SK-N-SH treated with all-trans-retinoic acid at 6 μM for 48 hours (cell line): Measurements from ENCODE around the gene BCORL1.

Experiments
- ATAC-seq: fragments of 200-7000 bp; cut with Tn5 transposase; 3 replicates; pipeline ENCODE4 v1.9.1; 2020; ENCODE audit warnings: mild to moderate bottlenecking, moderate library complexity
- BACH2 ChIP-seq: fragments of 250-450 bp; sonication (Bioruptor Pico); IDR thresholded peaks from 2 replicates; pipeline ENCODE4 v1.9.0; 2021; ENCODE audit warnings: mild to moderate bottlenecking, borderline replicate concordance
- CSDC2 ChIP-seq: fragments of 250-450 bp; sonication (Bioruptor Pico); IDR thresholded peaks from 2 replicates; pipeline ENCODE4 v1.5.0; 2020; ENCODE audit warnings: mild to moderate bottlenecking, moderate library complexity
- ESRRG ChIP-seq: fragments of 250-450 bp; sonication (Bioruptor Pico); IDR thresholded peaks from 2 replicates; pipeline ENCODE4 v1.6.1; 2021; ENCODE audit warnings: mild to moderate bottlenecking
- GLIS3 ChIP-seq: fragments of 250-450 bp; sonication (Bioruptor Pico); IDR thresholded peaks from 2 replicates; pipeline ENCODE4 v1.5.0; 2020; ENCODE audit warnings: mild to moderate bottlenecking, moderate library complexity
- ISL1 ChIP-seq: fragments of 250-450 bp; sonication (Bioruptor Pico); IDR thresholded peaks from 2 replicates; pipeline ENCODE4 v2.1.2; 2022; ENCODE audit warnings: mild to moderate bottlenecking, moderate library complexity
- OSR1 ChIP-seq: fragments of 250-450 bp; sonication (Bioruptor Pico); IDR thresholded peaks from 2 replicates; pipeline ENCODE4 v1.8.0; 2022; ENCODE audit warnings: moderate library complexity, mild to moderate bottlenecking, inconsistent platforms
- PPARA ChIP-seq: fragments of 250-450 bp; sonication (Bioruptor Pico); IDR thresholded peaks from 2 replicates; pipeline ENCODE4 v1.5.0; 2020; ENCODE audit warnings: mild to moderate bottlenecking, borderline replicate concordance
- RARB ChIP-seq: fragments of 250-450 bp; sonication (Bioruptor Pico); IDR thresholded peaks from 2 replicates; pipeline ENCODE4 v1.8.0; 2021; ENCODE audit warnings: mild to moderate bottlenecking, moderate library complexity
- SNAI2 ChIP-seq: fragments of 250-450 bp; sonication (Bioruptor Pico); IDR thresholded peaks from 2 replicates; pipeline ENCODE4 v1.5.0; 2020; ENCODE audit warnings: mild to moderate bottlenecking, moderate library complexity
- TOX ChIP-seq: fragments of 250-450 bp; sonication (Bioruptor Pico); IDR thresholded peaks from 2 replicates; pipeline ENCODE4 v1.8.0; 2021; ENCODE audit warnings: mild to moderate bottlenecking, moderate library complexity, borderline replicate concordance
- ZFP3 ChIP-seq: fragments of 250-450 bp; sonication (Bioruptor Pico); IDR thresholded peaks from 2 replicates; pipeline ENCODE4 v1.5.0; 2020; ENCODE audit warnings: mild to moderate bottlenecking, moderate library complexity
- ZFP30 ChIP-seq: fragments of 450-650 bp; formaldehyde crosslinking; IDR thresholded peaks from 2 replicates; pipeline ENCODE4 v1.5.0; 2022; ENCODE audit warnings: mild to moderate bottlenecking, moderate library complexity
- ZNF565 ChIP-seq: fragments of 450-650 bp; formaldehyde crosslinking; conservative IDR thresholded peaks from 2 replicates; pipeline ENCODE4 v1.5.0; 2020; ENCODE audit warnings: low read depth, mild to moderate bottlenecking, moderate library complexity
- ZNF70 ChIP-seq: fragments of 450-650 bp; formaldehyde crosslinking; IDR thresholded peaks from 2 replicates; pipeline ENCODE4 v1.5.0; 2020; ENCODE audit warnings: mild to moderate bottlenecking, moderate library complexity
- ZNF8 ChIP-seq: fragments of 450-650 bp; formaldehyde crosslinking; IDR thresholded peaks from 2 replicates; pipeline ENCODE4 v1.5.0; 2020; ENCODE audit warnings: mild to moderate bottlenecking, moderate library complexity
- TF ChIP-seq, protein P1 (sequence below): fragments of 250-450 bp; sonication (Bioruptor Pico); IDR thresholded peaks from 2 replicates; pipeline ENCODE4 v1.5.1; 2021; ENCODE audit warnings: mild to moderate bottlenecking, moderate library complexity
- TF ChIP-seq, protein P2 (sequence below): fragments of 250-450 bp; sonication (Bioruptor Pico); IDR thresholded peaks from 2 replicates; pipeline ENCODE4 v1.5.1; 2020; ENCODE audit warnings: low read depth, mild to moderate bottlenecking, moderate library complexity
- TF ChIP-seq, protein P3 (sequence below): fragments of 250-450 bp; sonication (Bioruptor Pico); IDR thresholded peaks from 2 replicates; pipeline ENCODE4 v1.8.0; 2020; ENCODE audit warnings: mild to moderate bottlenecking, moderate library complexity, borderline replicate concordance
- TF ChIP-seq, protein P4 (sequence below): fragments of 250-450 bp; sonication (Bioruptor Pico); IDR thresholded peaks from 2 replicates; pipeline ENCODE4 v1.8.0; 2021; ENCODE audit warnings: low read depth, mild to moderate bottlenecking, moderate library complexity, borderline replicate concordance
- TF ChIP-seq, protein P5 (sequence below): fragments of 250-450 bp; sonication (Bioruptor Pico); IDR thresholded peaks from 2 replicates; pipeline ENCODE4 v1.5.0; 2020; ENCODE audit warnings: mild to moderate bottlenecking, moderate library complexity

Gene BCORL1

DNA sequence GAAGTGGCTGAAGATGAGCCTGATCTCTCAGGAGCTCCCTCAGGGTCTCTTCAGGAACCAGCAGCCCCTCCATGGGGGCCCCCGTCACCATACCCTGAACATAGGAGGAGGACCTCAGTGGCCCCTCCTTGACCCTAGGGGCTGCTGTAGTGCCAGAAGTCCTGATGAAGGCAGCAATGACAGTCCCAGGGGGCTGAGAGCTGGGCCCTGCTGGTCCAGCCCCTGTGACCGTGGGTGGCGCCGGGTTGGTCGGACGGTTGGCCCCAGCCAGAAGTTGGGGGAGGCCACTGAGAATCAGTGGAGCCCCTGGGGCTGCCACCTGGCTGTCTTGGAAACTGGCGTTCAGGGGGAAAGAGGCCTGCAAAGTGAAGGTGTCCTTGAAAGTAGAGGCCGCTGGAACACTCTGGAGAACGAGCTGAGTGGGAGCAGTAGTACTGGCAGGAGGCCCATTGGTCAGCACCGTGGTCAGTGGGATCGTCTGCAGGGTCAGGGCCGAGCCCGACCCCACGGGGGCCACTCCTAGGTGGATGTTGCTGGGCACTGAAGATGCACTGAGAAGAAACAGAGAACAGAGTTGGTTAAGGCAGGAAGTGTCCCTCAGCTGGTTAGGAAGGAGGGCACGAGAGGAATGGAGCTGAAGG, 84.7 kb downstream of the BCORL1 start (continued):
- TF ChIP-seq, protein P1, sequence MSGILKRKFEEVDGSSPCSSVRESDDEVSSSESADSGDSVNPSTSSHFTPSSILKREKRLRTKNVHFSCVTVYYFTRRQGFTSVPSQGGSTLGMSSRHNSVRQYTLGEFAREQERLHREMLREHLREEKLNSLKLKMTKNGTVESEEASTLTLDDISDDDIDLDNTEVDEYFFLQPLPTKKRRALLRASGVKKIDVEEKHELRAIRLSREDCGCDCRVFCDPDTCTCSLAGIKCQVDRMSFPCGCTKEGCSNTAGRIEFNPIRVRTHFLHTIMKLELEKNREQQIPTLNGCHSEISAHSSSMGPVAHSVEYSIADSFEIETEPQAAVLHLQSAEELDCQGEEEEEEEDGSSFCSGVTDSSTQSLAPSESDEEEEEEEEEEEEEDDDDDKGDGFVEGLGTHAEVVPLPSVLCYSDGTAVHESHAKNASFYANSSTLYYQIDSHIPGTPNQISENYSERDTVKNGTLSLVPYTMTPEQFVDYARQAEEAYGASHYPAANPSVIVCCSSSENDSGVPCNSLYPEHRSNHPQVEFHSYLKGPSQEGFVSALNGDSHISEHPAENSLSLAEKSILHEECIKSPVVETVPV = no peak

DNA sequence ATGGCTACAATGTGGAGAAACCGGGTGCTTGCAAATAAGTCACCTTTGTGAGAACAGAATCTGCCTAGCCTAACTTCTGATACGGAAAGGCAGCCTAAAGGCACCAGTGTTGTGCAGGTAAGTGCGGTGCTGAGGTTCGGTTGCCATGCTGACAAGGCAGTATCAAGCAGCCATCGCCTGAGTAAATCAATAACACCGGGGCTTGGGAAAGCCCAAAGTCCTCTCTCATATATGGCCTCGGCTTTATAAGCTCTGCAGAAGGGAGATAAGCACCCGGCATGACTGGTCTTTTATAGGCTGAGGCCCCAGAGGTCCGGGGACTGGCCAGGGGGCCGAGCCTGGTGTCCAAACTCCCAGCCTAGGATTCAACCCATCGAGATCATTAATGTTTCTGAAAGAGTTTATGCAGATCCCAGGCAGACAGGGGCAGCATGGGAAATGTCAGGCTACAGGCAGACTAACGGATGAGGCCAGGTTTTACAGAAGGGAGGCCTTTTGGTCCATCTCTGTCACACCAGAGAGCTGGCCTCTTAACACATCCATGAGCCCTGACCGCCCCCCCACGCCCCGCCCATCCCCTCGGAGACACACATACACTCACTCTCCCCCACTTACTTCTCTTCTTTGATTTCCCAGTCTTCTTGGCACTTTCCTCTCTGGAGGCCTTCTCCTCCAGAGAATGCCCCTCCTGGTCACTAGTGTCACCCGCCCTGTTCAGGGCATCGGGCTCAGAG, 89.3 kb downstream of the BCORL1 start:
- TF ChIP-seq BACH2 (CRISPR knock-in tag) = no peak
- no peak for TF ChIP-seq ZFP30 (CRISPR knock-in tag)
- no peak for TF ChIP-seq ESRRG
- no peak for TF ChIP-seq ZNF565 (CRISPR knock-in tag)
- no peak for TF ChIP-seq OSR1 (CRISPR knock-in tag)
- TF ChIP-seq, protein P1 = no peak
- TF ChIP-seq, protein P2, sequence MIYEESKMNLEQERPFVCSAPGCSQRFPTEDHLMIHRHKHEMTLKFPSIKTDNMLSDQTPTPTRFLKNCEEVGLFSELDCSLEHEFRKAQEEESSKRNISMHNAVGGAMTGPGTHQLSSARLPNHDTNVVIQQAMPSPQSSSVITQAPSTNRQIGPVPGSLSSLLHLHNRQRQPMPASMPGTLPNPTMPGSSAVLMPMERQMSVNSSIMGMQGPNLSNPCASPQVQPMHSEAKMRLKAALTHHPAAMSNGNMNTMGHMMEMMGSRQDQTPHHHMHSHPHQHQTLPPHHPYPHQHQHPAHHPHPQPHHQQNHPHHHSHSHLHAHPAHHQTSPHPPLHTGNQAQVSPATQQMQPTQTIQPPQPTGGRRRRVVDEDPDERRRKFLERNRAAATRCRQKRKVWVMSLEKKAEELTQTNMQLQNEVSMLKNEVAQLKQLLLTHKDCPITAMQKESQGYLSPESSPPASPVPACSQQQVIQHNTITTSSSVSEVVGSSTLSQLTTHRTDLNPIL (CRISPR knock-in tag) = no peak
- TF ChIP-seq PPARA (CRISPR knock-in tag) = no peak
- TF ChIP-seq RARB (CRISPR knock-in tag) = no peak
- TF ChIP-seq, protein P3, sequence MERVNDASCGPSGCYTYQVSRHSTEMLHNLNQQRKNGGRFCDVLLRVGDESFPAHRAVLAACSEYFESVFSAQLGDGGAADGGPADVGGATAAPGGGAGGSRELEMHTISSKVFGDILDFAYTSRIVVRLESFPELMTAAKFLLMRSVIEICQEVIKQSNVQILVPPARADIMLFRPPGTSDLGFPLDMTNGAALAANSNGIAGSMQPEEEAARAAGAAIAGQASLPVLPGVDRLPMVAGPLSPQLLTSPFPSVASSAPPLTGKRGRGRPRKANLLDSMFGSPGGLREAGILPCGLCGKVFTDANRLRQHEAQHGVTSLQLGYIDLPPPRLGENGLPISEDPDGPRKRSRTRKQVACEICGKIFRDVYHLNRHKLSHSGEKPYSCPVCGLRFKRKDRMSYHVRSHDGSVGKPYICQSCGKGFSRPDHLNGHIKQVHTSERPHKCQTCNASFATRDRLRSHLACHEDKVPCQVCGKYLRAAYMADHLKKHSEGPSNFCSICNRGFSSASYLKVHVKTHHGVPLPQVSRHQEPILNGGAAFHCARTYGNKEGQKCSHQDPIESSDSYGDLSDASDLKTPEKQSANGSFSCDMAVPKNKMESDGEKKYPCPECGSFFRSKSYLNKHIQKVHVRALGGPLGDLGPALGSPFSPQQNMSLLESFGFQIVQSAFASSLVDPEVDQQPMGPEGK (CRISPR knock-in tag) = no peak
- TF ChIP-seq, protein P4, sequence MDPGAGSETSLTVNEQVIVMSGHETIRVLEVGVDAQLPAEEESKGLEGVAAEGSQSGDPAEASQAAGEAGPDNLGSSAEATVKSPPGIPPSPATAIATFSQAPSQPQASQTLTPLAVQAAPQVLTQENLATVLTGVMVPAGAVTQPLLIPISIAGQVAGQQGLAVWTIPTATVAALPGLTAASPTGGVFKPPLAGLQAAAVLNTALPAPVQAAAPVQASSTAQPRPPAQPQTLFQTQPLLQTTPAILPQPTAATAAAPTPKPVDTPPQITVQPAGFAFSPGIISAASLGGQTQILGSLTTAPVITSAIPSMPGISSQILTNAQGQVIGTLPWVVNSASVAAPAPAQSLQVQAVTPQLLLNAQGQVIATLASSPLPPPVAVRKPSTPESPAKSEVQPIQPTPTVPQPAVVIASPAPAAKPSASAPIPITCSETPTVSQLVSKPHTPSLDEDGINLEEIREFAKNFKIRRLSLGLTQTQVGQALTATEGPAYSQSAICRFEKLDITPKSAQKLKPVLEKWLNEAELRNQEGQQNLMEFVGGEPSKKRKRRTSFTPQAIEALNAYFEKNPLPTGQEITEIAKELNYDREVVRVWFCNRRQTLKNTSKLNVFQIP = no peak
- no peak for TF ChIP-seq ZFP3 (CRISPR knock-in tag)
- TF ChIP-seq SNAI2 (CRISPR knock-in tag) = no peak
- TF ChIP-seq GLIS3 (CRISPR knock-in tag) = no peak
- TF ChIP-seq CSDC2 (CRISPR knock-in tag) = no peak
- TF ChIP-seq ZNF8 (CRISPR knock-in tag) = no peak
- no peak for TF ChIP-seq ZNF70 (CRISPR knock-in tag)
- TF ChIP-seq, protein P5, sequence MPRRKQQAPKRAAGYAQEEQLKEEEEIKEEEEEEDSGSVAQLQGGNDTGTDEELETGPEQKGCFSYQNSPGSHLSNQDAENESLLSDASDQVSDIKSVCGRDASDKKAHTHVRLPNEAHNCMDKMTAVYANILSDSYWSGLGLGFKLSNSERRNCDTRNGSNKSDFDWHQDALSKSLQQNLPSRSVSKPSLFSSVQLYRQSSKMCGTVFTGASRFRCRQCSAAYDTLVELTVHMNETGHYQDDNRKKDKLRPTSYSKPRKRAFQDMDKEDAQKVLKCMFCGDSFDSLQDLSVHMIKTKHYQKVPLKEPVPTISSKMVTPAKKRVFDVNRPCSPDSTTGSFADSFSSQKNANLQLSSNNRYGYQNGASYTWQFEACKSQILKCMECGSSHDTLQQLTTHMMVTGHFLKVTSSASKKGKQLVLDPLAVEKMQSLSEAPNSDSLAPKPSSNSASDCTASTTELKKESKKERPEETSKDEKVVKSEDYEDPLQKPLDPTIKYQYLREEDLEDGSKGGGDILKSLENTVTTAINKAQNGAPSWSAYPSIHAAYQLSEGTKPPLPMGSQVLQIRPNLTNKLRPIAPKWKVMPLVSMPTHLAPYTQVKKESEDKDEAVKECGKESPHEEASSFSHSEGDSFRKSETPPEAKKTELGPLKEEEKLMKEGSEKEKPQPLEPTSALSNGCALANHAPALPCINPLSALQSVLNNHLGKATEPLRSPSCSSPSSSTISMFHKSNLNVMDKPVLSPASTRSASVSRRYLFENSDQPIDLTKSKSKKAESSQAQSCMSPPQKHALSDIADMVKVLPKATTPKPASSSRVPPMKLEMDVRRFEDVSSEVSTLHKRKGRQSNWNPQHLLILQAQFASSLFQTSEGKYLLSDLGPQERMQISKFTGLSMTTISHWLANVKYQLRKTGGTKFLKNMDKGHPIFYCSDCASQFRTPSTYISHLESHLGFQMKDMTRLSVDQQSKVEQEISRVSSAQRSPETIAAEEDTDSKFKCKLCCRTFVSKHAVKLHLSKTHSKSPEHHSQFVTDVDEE = no peak
- no peak for TF ChIP-seq TOX (CRISPR knock-in tag)
- ATAC-seq = no peak

DNA sequence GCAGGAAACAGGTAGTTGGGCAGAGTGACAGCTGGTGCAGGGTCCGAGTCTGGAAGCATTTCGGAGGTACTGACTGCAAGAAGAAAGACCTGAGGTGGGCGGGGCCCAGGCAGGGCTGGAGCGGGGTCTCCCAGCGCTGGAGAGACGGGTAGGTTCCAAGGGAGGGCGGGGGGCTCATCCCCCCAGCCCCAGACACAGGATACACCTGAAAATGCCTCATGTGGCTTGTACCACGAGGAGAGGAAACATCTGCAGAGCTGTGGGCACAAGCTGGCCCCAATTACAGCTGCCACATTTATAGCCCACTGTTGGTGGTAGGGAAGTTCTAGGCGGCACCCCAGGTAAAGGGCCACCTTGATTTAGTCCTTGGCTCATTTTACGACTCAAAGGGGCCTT, 89.9 kb downstream of the BCORL1 start:
- TF ChIP-seq, protein P5 = no peak
- TF ChIP-seq ZFP3 (CRISPR knock-in tag) (no peak), ISL1 (no peak), TOX (CRISPR knock-in tag) (no peak)
- TF ChIP-seq, protein P2 (CRISPR knock-in tag) = no peak
- no peak for ATAC-seq
